Activated CD4-positive, alpha-beta T cell treated with anti-CD3 and anti-CD28 coated beads, Interleukin-10, Interleukin-2, amounts not matched to agents 100 ng/mL and 50 ng/mL, durations not matched to agents 16 hours and 8 hours (primary cell): Measurements from ENCODE around the gene ERCC3.
"Not testable (repeated sequence)": the region's sequence is repeated elsewhere in the genome, so short reads cannot be mapped to it uniquely, and the experiment has no call there.

Experiments
- DNase-seq: peaks from one replicate; pipeline ENCODE4 v3.0.0-alpha.2; 2020

Gene ERCC3

DNA sequence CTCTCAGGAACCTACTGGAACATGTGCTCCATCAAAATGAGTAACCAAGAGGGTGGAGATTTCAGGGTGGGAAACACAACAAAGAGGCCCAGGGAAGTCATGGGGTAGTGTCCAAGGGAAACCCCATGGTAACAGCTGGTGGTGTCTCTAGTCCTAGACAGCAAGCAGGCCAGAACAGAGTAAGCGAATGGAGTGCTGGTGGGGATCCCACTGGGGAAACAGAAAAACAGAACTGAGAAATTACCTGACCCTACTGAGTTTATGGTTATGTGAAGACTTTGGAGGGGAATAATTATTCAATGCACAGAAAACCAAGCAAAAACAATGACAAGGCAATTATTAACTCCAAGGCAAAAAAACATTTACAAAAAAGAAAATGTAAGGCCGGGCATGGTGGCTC is 16.9 kb downstream of the ERCC3 start:
- DNase-seq: no peak

DNA sequence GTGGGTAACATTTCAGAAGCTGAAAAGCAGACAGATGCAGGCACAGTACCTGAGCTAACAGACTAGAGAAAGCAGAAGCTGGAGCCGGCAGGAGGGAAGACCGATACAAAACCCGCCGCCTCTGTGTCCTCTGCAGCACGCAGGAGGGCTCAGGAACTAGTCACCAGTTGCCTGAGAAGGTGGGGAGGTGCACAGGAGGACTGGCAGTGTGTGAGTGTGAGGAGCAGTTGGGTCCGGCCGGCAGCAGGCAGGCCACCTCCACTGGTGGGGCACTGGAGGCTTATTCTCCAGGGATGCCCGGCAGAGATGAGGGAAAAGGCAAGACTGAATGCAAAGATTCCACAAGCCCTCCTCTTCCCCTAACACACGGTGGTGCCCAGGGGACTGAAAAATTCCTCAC is 18.2 kb downstream of the ERCC3 start:
- no peak for DNase-seq

DNA sequence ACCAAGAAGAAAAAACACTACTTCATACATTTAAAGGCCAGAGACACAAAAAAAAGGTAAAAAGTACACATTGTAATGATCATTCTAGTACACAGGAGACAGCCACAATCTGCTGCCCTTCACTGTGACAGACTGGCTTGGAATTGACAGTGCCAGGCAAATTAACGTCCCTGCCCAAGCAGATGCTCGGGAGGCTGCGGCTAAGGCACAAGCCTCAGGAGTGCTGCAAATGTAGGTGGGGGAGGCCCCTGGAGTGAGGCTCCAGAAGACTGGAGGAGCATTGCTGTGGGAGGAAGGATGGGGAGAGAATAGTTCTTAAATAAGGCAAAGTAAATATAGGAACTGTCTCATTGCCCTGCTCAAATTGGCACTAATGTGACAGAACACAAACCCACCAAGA is 18.6 kb downstream of the ERCC3 start:
- no peak for DNase-seq

DNA sequence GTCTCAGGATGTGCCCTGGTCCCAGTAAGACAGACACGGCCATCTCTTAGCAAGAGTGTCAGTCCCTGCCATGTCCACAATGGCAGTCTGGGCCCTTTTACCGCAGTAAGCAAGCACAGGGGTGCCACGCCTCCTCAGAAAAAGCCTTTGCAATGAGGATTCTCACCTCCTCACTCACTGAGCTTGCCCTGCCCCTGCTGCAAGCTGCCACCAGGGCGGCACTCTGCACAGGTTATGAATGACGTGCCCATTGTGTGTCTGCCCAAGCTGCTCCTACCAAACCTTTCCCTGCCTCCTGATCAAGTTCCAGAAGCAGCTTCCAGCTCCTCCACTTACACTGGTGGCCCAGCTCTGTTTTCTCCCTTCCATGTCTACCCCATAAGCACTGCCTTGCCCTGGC is 23.3 kb downstream of the ERCC3 start:
- DNase-seq: no peak

DNA sequence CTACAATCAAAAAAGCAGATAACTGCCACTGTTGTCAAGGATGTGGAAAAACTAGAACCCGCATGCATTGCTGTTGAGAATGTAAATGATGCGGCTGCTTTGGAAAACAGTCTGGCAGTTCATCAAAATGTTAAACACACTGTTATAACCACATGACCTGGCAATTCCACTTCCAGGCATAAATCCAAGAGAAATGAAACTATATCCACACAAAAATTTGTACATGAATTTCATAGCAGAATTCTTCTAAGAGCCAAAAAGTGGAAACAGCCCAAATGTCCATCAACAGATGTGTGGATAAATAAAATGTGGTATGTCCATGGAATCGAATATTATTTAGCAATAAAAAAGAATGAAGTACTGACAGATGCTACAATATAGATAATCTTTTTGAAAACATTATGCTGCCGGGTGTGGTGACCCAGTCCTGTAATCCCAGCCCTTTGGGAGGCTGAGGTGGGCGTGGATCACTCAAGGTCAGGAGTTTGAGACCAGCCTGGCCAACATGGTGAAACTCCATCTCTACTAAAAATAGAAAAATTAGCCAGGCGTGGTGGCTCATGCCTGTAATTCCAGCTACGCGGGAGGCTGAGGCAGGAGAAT is 32.0 kb downstream of the ERCC3 start:
- no peak for DNase-seq

DNA sequence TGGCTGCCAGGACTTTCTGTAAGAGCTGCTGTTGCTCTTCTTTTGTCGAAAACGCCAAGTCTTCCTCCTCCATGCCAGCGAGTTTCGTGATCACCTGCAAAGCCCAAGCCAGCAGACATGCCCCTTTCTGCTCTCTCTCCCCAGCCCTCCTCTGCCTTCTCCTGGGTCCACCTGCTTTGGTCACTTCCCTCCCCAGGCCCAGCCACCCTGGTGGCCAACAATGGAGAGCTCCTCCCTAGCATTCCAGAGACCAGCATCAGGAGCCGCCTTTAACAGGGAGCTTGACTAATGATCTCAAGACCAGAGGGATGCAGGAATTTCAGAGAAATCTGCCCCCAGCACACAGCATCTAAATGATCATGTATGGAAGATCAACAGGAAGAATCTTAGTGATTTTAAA is 34.6 kb downstream of the ERCC3 start:
- no peak for DNase-seq

DNA sequence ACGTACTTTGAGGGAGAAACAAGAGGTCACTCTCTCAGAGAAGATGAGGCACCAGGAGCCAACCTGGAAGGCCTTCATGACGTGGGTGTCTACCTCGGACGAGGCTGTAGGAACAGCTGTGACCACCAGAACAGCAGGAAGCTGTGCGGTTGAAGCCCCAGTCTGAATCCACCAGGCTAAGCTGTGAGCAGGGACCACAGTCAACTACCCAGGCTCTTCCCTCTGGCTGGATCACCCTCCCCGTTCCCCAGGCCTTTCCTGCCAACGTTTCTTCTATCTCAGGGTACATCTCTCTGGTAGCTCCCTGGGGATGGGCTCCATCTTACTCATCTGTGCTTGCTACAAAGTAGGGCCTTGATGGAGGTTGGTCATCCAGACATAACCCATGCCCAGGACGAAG is 37.1 kb downstream of the ERCC3 start:
- DNase-seq: no peak

DNA sequence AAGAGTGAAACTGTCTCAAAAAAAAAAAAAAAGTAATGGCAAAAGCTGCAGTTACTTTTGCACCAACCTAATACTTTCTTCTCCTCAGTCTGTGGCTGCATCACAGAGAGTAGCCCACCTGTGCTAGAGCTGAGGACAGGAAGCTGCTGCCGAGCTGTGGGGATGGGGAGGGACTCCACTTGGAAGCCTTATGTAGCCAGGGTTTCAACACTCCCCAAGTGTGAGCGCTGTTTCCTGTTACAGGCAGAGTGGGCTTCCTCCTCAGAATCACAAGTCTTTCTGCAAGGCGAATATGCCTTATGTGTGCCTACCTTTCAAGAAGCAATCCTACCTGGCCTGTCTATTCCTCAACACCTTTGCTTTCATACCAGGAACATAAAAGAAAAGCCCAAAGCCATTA is 37.6 kb downstream of the ERCC3 start:
- DNase-seq: no peak

DNA sequence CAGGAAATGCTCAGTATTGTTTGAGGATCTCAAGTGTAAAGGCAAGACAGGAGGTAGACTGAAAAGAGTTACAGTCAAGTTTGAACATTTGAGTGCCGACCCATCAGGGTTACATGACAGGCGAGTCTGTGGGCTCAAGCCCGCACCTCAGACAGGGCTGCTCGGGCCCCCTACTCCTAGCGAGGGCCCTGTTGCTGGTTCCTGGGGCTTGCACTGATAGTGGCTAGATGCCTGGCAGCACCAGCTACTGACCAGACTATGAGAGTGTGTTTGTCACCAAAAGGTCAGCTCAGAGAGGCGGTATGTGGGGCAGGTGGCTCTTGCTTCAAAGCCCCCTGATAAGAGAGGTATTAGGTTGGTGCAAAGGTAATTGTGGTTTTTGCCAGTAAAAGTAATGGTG is 38.2 kb downstream of the ERCC3 start:
- DNase-seq: no peak

DNA sequence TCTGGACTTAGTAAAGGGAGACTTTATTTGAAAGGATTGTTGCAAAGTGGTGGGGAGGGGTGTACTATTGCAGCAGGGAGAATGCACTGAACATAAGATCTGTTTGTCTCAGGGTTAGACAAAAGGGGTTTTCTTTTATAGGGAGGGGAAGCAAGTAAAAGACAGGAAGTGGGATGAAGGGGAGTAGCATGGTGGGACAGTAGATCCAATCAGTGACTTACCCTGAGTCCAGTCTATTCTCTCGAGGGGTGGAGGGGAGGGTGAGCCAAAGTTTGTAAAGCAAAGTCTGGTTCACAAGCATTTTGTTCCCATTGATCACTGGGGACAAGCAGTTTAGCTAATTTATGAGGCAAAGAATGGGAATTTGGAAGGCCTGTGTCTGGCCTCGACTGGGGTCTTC is 38.8 kb downstream of the ERCC3 start:
- DNase-seq: no peak

DNA sequence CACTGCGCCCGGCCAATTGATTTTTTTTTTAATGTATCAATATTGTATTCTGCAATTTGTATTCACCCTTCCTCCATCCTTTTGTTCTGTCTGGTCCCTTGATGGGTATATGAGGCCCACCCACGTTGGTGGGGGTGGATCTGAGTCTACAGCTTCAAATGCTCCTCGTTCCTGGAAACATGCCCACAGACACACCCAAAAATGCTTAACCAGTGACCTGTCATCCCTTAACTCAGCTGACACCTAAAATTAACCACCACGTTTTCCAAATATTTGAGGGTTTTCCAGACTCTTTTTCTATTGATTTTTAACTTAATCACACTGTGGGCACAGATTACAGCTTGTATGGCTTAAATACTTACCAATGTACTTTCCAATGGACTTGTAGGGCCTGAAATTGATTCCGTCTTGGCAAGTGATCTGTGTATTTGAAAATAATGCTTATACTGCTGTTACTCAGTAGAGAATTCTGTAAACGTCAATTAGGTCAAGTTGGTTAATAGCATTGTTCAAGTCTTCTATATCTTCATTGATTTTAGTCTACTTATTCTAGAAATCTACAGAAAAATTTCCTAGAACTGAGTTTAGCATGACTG is 39.5 kb downstream of the ERCC3 start:
- DNase-seq: no peak

DNA sequence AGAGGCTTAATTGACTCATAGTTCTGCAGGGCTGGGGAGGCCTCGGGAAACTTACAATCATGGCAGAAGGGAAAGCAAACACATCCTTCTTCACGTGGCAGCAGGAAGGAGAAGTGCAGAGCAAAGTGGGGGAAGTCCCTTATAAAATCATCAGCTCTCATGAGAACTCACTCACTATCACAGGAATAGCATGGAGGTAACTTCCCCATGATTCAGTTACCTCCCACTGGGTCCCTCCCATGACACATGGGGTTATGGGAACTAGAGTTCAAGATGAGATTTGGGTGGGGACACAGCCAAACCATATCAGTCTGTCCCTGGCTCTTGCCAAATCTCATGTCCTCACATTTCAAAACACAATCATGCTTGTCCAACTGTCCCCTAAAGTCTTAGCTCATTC is 52.8 kb downstream of the ERCC3 start:
- DNase-seq: not testable (repeated sequence)

DNA sequence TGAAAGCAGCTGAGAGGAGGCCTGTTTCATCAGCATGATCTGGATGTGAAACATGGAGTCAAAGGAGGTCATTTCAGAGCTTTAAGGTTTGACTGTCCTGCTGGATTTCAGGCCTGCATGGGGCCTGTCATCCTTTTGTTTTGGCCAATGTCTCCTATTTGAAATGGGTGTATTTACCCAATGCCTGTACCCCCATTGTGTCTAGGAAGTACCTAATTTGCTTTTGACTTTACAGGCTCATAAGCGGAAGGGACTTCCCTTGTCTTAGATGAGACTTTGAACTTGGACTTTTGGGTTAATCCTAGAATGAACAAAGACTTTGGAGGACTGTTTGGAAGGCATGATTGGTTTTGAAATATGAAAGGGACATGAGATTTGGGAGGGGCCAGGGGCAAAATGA is 54.5 kb downstream of the ERCC3 start:
- DNase-seq: no peak

DNA sequence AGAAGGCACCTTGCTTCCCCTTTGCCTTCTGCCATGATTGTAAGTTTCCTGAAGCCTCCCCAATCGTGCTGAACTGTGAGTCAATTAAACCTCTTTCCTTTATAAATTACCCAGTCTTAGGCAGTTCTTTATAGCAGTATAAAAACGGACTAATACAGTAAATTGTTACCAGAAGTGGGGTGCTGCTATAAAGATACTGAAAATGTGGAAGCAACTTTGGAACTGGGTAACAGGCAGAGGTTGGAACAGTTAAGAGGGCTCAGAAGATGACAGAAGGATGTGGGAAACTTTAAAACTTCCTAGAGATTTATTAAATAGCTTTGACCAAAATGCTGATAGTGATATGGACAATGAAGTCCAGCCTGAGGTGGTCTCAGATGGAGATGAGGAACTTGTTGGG is 56.2 kb downstream of the ERCC3 start:
- not testable (repeated sequence) for DNase-seq

DNA sequence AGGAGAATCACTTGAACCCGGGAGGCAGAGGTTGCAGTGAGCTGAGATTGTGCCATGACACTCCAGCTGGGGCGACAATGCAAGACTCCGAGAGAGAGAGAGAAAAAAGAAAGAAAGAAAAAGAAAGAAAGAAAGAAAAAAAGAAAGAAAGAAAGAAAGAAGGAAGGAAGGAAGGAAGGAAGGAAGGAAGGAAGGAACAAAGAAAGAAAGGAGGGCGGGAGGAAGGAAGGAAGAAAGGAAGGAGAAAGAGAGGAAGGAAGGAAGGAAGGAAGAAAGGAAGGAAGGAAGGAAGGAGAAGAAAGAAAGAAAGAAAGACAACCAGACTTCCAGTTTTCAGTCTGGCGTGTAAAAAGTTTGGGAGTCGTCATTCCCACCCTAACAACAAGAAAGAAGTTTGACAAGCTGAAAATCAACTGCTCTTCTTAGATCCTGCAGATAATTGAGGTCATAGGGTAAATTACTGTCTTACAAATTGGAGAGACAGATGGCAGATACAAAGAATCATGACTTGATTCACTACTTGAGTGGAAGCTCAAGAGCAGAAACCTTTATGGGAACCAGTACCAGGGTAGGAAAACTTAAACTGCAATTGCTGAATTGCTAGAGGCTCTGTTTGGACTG is 58.8 kb downstream of the ERCC3 start:
- DNase-seq: no peak

DNA sequence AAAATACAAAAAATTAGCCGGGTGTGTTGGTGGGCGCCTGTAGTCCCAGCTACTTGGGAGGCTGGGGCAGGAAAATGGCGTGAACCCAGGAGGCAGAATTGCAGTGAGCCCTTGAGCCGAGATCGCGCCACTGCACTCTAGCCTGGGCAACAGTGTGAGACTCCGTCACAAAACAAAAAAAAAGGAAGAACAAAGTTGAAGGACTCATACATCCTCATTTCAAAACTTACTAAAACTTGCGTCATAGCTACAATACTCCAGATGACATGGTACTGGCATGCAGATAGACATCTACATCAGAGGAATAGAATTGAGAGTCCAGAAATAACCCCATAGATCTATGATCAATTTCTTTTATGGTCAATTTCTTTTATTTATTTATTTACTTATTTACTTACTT is 60.2 kb downstream of the ERCC3 start:
- no peak for DNase-seq

DNA sequence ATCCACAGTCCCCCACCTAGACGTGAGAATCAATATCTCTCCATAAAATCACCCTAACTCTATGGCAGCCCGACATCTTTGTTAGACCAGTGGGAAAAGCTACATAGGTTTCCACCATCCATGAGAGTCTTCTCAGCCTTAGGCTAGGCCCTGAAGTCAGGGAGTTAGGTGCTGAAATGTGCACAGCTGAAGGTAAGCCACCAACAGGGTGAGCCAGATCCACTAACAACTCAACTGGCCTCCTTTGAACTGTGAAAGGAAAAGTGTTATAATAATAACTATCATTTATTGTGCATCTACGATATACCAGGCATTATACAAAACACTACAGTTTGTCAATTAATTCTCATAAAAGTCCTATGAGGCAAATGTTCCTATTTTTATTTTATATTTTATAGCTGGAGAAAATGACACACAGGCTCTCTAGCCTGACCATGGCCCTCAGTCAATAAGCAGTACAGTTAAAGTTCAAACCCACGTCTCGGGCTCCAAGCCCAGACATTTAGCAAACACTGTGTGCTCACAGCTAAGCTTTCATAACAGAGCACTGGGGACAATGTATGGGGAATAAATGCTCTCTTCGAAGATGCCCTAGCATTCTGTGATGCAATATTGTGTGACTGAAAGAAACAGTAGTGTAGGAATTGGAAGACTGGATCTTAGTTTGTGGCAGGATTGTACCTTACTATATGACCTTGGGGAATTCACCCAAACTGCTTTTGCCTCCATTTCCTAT is 62.6 kb downstream of the ERCC3 start:
- DNase-seq: no peak

DNA sequence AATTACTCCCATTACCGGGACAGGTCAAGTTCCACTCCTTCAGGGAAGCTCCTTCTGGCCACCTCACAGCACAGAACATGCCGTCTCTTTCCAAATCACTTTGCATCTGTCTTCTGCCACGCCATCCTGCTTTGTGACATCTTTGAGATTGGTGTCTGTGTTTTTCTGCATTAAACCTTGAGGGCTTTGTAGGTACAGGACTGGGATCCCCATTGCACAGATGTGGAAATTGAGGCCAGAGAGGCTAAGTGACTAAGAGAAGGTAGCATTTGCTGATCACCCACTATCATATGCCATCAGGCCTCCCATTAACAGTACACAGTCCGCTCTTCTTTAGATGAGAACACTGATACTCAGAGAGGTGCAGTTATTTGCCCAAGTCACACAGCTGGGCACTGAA is 64.4 kb downstream of the ERCC3 start:
- no peak for DNase-seq

DNA sequence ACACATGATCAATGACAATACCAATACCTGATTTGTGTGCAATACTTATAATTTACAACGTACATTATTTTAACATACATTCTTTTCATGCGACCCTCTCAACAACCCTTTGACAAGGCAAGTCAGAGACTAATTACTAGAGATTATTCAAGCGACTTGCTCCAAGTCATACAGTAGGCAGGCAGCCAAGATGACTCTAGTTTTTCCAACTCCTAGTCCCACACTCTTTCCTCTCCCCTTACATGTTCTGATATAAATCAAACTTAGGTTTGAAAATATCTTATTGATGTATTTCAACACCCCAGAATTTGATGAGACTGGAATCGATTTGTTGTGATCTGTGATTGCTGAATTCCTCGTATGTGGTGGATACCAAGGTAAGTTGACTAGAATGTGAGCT is 65.8 kb downstream of the ERCC3 start:
- DNase-seq: no peak

DNA sequence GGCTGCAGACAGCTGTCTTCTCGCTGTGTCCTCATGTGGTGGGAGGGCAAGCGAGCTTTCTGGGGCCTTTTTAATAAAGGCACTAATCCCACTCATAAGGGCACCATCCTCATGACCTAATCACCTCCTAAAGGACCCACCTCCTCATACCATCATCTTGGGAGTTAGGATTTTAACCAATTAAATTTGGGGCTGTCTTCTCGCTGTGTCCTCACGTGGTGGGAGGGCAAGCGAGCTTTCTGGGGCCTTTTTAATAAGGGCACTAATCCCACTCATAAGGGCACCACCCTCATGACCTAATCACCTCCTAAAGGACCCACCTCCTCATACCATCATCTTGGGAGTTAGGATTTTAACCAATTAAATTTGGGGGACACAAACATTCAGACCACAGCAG is 66.7 kb downstream of the ERCC3 start:
- DNase-seq: not testable (repeated sequence)

DNA sequence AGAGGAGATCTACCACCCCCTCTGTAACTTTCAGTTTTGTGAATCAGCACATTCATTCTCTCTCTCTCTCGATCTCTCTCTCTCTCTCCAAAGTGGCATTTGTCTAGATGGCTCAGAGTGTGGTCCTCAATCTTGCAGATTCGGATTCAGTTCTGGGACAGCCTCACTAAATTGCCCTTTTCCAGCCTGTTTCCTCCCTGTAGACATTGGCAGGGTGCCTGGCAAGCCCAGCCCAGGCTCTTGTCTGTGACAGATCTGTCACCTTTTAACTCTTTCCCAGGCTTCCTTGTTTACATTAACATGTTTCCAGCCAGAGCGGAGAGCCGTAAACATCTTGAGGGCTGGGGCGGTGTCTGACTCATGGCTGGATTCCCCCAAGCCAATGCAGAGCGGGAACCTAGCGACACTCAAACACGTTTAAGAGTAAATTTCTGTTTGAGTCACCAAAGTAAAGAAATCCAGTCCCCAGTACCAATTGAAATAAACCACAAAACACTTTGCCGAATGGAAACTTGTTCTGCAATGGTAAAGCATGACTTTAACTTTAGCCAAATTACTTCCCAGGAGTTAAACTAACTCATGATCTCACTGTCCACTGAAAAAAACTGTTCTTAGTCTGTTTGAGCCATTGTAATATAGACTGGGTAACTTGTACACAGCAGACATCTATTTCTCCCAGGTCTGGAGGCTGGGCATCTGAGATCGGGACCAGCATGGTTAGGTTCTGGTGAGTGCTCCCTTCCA is 67.3 kb downstream of the ERCC3 start:
- peak; percentile 88 for DNase-seq

DNA sequence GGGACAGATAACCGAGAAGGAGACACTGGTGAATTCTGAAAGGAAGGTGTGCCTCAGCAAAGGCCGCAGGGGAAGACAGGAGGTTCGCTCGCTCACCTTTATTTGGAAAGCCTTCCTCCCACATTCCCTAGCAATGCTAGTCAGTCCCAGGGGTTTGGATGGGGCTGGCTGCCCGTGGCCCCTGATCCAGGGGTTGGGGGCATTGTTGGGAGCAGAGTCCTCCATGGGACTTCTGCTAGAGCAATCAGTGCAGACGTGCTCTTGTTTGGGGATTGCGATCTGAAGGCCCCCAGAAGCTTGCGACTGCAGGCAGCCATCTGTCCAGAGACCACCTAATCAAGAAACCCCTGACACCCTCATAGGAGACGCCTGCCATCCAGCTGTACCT is 67.8 kb downstream of the ERCC3 start:
- DNase-seq: no peak

DNA sequence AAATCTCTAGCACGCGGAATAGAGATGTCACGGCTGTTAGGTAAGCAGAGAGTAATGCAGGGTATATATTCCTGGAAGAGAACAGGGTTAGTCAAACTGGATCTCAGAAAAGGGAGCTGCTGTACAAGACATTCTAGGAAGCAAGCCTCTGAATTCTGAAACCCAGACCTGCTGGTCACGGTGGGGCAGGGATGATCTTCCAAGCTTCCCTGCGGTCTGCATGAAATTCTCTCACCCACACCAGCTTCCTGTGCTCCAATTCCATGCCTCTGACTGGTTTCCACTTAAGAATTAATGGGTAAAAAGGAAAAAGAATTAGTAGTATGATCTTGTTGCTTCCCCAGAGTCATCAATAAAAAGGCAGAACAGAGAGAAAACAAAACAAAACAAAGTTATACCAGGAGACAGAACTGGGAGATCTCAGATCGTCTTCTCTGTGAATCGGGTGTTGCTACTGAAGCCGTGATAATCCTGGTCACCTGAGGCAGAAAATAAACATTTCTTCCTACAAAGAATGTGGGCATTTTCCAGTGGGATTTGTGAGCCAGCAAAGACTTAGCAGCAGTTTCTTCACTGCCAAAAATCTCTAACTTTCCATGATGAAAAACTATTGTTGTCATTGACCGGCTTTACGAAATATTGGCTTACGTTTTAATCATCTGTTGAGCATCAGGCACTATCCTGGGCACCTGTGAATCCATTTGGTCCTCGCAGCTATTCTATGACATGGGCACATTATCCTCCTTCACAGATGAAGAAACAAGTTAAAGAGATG is 68.6 kb downstream of the ERCC3 start:
- no peak for DNase-seq
